BJ (cell line): ENCODE data around the gene RS1. TPM values are rescaled to one million over a fixed set of nuclear protein-coding genes. Genes with fewer than 3 reads are reported as not detected.

ENCODE experiments used
- CTCF ChIA-PET: fragments of 350-600 bp; formaldehyde crosslinking; extraction: SDS; loops from one replicate; lab custom pipeline; 2021; ENCODE audit warnings: antibody characterized with exemption, inconsistent platforms; lab: Yijun Ruan, JAX
- POLR2A ChIA-PET: fragments of 300-600 bp; sonication (Branson Sonifier 250); formaldehyde crosslinking; extraction: SDS; loops from one replicate; lab custom pipeline; 2021; ENCODE audit warnings: antibody characterized with exemption; lab: Charles Lee
- DNase-seq: peaks from one replicate; pipeline ENCODE4 v3.0.0-alpha.2; 2011; ENCODE audit warnings: low read depth
- H3K27me3 ChIP-seq: 2 replicates; pipeline ENCODE4 v1.6.0; 2011; ENCODE audit warnings: low read length; ENCODE audit not compliant: control insufficient read depth, insufficient read depth
- H3K36me3 ChIP-seq: 2 replicates; pipeline ENCODE4 v1.5.1; 2011; ENCODE audit warnings: low read length; ENCODE audit not compliant: control insufficient read depth, insufficient read depth
- H3K4me3 ChIP-seq: 2 replicates; pipeline ENCODE4 v1.5.1; 2011; ENCODE audit warnings: low read depth, mild to moderate bottlenecking, control low read depth, low read length
- CTCF ChIP-seq: IDR thresholded peaks from 2 replicates; pipeline ENCODE4 v1.5.1; 2011; ENCODE audit warnings: low read depth, mild to moderate bottlenecking, control low read depth, inconsistent platforms, low read length, moderate library complexity; ENCODE audit not compliant: insufficient read depth
- polyA plus RNA-seq: library from polyadenylated mRNA; depleted of rRNA; stranded (reverse); fragments of >200 nt; gene quantifications from 2 replicates; pipeline ENCODE4 v1.2.3, GENCODE V29; 2011

Gene RS1
- polyA plus RNA-seq, 1 experiment: not detected

- H3K4me3 ChIP-seq: no peak overlapping the region
- no peak for TF ChIP-seq CTCF
- H3K27me3 ChIP-seq: no peaks in the 10 kb centered on the region
- H3K36me3 ChIP-seq: no peaks in the 10 kb centered on the region
- CTCF ChIA-PET: no interaction called here
- no peak for DNase-seq
- POLR2A ChIA-PET: no interaction called here
Measured at GRCh38 chrX:18613930-18614639, 57.8 kb downstream of the RS1 start.

- ChIA-PET CTCF (no interaction called here), POLR2A (no interaction called here)
- no peak for TF ChIP-seq CTCF
- no peaks in the 10 kb centered on the region for H3K36me3 ChIP-seq
- no peak for DNase-seq
- H3K27me3 ChIP-seq: no peaks in the 10 kb centered on the region
- H3K4me3 ChIP-seq: no peak overlapping the region
Measured at GRCh38 chrX:18607966-18608365, 63.9 kb downstream of the RS1 start.

GRCh38 chrX:18598413-18598812, 73.5 kb downstream of the RS1 start:
- DNase-seq: no peak
- POLR2A ChIA-PET: no interaction called here
- H3K27me3 ChIP-seq: no peaks in the 10 kb centered on the region

GRCh38 chrX:18596096-18596495, 75.8 kb downstream of the RS1 start:
- DNase-seq: no peak
- Histone ChIP-seq H3K27me3 (no peaks in the 10 kb centered on the region), H3K36me3 (no peaks in the 10 kb centered on the region), H3K4me3 (no peak overlapping the region)
- POLR2A ChIA-PET: no interaction called here
- CTCF ChIA-PET: no interaction called here
- TF ChIP-seq CTCF: no peak

More at GRCh38 chrX:18598413-18598812, 73.5 kb downstream of the RS1 start:
- no peak for TF ChIP-seq CTCF
- CTCF ChIA-PET: interaction anchor here (0.7 kb wide), 1 partner anchor 195 kb away, joined by 3 read pairs; no protein-coding TSS in a partner anchor
- Histone ChIP-seq H3K4me3 (no peak overlapping the region), H3K36me3 (no peaks in the 10 kb centered on the region)

GRCh38 chrX:18594079-18594478, 77.8 kb downstream of the RS1 start:
- CTCF ChIA-PET: no interaction called here
- Histone ChIP-seq H3K4me3 (no peak overlapping the region), H3K36me3 (no peaks in the 10 kb centered on the region), H3K27me3 (no peaks in the 10 kb centered on the region)
- POLR2A ChIA-PET: no interaction called here
- TF ChIP-seq CTCF: no peak
- no peak for DNase-seq
